ENCODE measurements around the gene ARGLU1.
A peak's percentile ranks its signal among the peaks of the same experiment; 100 is the strongest.

The ARGLU1 gene

GRCh38 chr13:106596275-106596937, 28.5 kb upstream of the ARGLU1 start:
- Mint-ChIP-seq H3K4me3 (no peak overlapping the region), H3K9me3 (no peaks in the 10 kb centered on the region), H3K4me1 (ENCODE audit: low read depth) (no peaks in the 10 kb centered on the region), H3K27me3 (ENCODE audit: low read depth) (peaks cover 13% of the 10 kb centered on the region), H3K27ac (no peak overlapping the region), H3K36me3 (ENCODE audit: low read depth) (no peaks in the 10 kb centered on the region)

GRCh38 chr13:106595625-106596024, 27.7 kb upstream of the ARGLU1 start:
- Mint-ChIP-seq H3K27ac (no peak overlapping the region), H3K4me1 (ENCODE audit: low read depth) (no peaks in the 10 kb centered on the region), H3K4me3 (no peak overlapping the region), H3K9me3 (no peaks in the 10 kb centered on the region), H3K27me3 (ENCODE audit: low read depth) (peaks cover 13% of the 10 kb centered on the region), H3K36me3 (ENCODE audit: low read depth) (no peaks in the 10 kb centered on the region)

GRCh38 chr13:106594980-106595379, 27.0 kb upstream of the ARGLU1 start:
- Mint-ChIP-seq H3K4me1 (ENCODE audit: low read depth) (no peaks in the 10 kb centered on the region), H3K27me3 (ENCODE audit: low read depth) (peaks cover 13% of the 10 kb centered on the region), H3K36me3 (ENCODE audit: low read depth) (no peaks in the 10 kb centered on the region), H3K4me3 (no peak overlapping the region), H3K27ac (no peak overlapping the region), H3K9me3 (no peaks in the 10 kb centered on the region)

GRCh38 chr13:106593132-106593531, 25.2 kb upstream of the ARGLU1 start:
- peaks cover 3% of the 10 kb centered on the region for H3K9me3 Mint-ChIP-seq
- H3K27me3 Mint-ChIP-seq (ENCODE audit: low read depth): peaks cover 13% of the 10 kb centered on the region
- H3K36me3 Mint-ChIP-seq (ENCODE audit: low read depth): no peaks in the 10 kb centered on the region
- H3K4me1 Mint-ChIP-seq (ENCODE audit: low read depth): no peaks in the 10 kb centered on the region
- no peak overlapping the region for H3K27ac Mint-ChIP-seq
- H3K4me3 Mint-ChIP-seq: no peak overlapping the region

- H3K27me3 Mint-ChIP-seq (ENCODE audit: low read depth): peaks cover 13% of the 10 kb centered on the region
- no peaks in the 10 kb centered on the region for H3K4me1 Mint-ChIP-seq (ENCODE audit: low read depth)
These were observed 23.4 kb upstream of the ARGLU1 start for GRCh38 chr13:106591299-106591698.

GRCh38 chr13:106589716-106590115, 21.8 kb upstream of the ARGLU1 start:
- peaks cover 2% of the 10 kb centered on the region for H3K36me3 Mint-ChIP-seq (ENCODE audit: low read depth)
- no peak overlapping the region for H3K4me3 Mint-ChIP-seq
- peaks cover 28% of the 10 kb centered on the region for H3K9me3 Mint-ChIP-seq
- no peaks in the 10 kb centered on the region for H3K4me1 Mint-ChIP-seq (ENCODE audit: low read depth)
- H3K27me3 Mint-ChIP-seq (ENCODE audit: low read depth): peaks cover 13% of the 10 kb centered on the region
- no peak overlapping the region for H3K27ac Mint-ChIP-seq

More at GRCh38 chr13:106591299-106591698, 23.4 kb upstream of the ARGLU1 start:
- Mint-ChIP-seq H3K27ac (no peak overlapping the region), H3K36me3 (ENCODE audit: low read depth) (no peaks in the 10 kb centered on the region), H3K4me3 (no peak overlapping the region), H3K9me3 (peaks cover 14% of the 10 kb centered on the region)

GRCh38 chr13:106588367-106588766, 20.4 kb upstream of the ARGLU1 start:
- Mint-ChIP-seq H3K27ac (no peak overlapping the region), H3K4me3 (no peak overlapping the region), H3K36me3 (ENCODE audit: low read depth) (peaks cover 2% of the 10 kb centered on the region), H3K27me3 (ENCODE audit: low read depth) (peaks cover 13% of the 10 kb centered on the region), H3K4me1 (ENCODE audit: low read depth) (no peaks in the 10 kb centered on the region), H3K9me3 (peaks cover 30% of the 10 kb centered on the region)

GRCh38 chr13:106587787-106588186, 19.9 kb upstream of the ARGLU1 start:
- no peaks in the 10 kb centered on the region for H3K4me1 Mint-ChIP-seq (ENCODE audit: low read depth)
- peaks cover 2% of the 10 kb centered on the region for H3K36me3 Mint-ChIP-seq (ENCODE audit: low read depth)
- H3K9me3 Mint-ChIP-seq: peaks cover 30% of the 10 kb centered on the region
- no peak overlapping the region for H3K4me3 Mint-ChIP-seq
- peaks cover 8% of the 10 kb centered on the region for H3K27me3 Mint-ChIP-seq (ENCODE audit: low read depth)
- H3K27ac Mint-ChIP-seq: no peak overlapping the region

GRCh38 chr13:106586648-106587166, 18.8 kb upstream of the ARGLU1 start:
- Mint-ChIP-seq H3K27ac (no peak overlapping the region), H3K4me1 (ENCODE audit: low read depth) (no peaks in the 10 kb centered on the region), H3K4me3 (no peak overlapping the region), H3K27me3 (ENCODE audit: low read depth) (peaks cover 2% of the 10 kb centered on the region), H3K36me3 (ENCODE audit: low read depth) (peaks cover 2% of the 10 kb centered on the region), H3K9me3 (peaks cover 30% of the 10 kb centered on the region)

- peaks cover 15% of the 10 kb centered on the region for H3K9me3 Mint-ChIP-seq
- no peak overlapping the region for H3K27ac Mint-ChIP-seq
- H3K27me3 Mint-ChIP-seq (ENCODE audit: low read depth): no peaks in the 10 kb centered on the region
- H3K4me3 Mint-ChIP-seq: no peak overlapping the region
- no peaks in the 10 kb centered on the region for H3K4me1 Mint-ChIP-seq (ENCODE audit: low read depth)
- H3K36me3 Mint-ChIP-seq (ENCODE audit: low read depth): peaks cover 2% of the 10 kb centered on the region
These were observed 13.3 kb upstream of the ARGLU1 start for GRCh38 chr13:106581225-106581624.

- H3K36me3 Mint-ChIP-seq (ENCODE audit: low read depth): peaks cover 2% of the 10 kb centered on the region
- H3K27ac Mint-ChIP-seq: no peak overlapping the region
- H3K4me3 Mint-ChIP-seq: no peak overlapping the region
- H3K27me3 Mint-ChIP-seq (ENCODE audit: low read depth): no peaks in the 10 kb centered on the region
- H3K4me1 Mint-ChIP-seq (ENCODE audit: low read depth): no peaks in the 10 kb centered on the region
- peaks cover 11% of the 10 kb centered on the region for H3K9me3 Mint-ChIP-seq
These were observed 8.0 kb upstream of the ARGLU1 start for GRCh38 chr13:106575896-106576295.

GRCh38 chr13:106573868-106574267, 5.9 kb upstream of the ARGLU1 start:
- Mint-ChIP-seq H3K4me3 (no peak overlapping the region), H3K27ac (no peak overlapping the region)

GRCh38 chr13:106573284-106573846, 5.4 kb upstream of the ARGLU1 start:
- peaks cover 7% of the 10 kb centered on the region for H3K4me1 Mint-ChIP-seq (ENCODE audit: low read depth)
- H3K27me3 Mint-ChIP-seq (ENCODE audit: low read depth): no peaks in the 10 kb centered on the region
- H3K4me3 Mint-ChIP-seq: no peak overlapping the region
- H3K9me3 Mint-ChIP-seq: peaks cover 11% of the 10 kb centered on the region
- H3K27ac Mint-ChIP-seq: no peak overlapping the region
- peaks cover 2% of the 10 kb centered on the region for H3K36me3 Mint-ChIP-seq (ENCODE audit: low read depth)

More at GRCh38 chr13:106573868-106574267, 5.9 kb upstream of the ARGLU1 start:
- Mint-ChIP-seq H3K27me3 (ENCODE audit: low read depth) (no peaks in the 10 kb centered on the region), H3K9me3 (peaks cover 11% of the 10 kb centered on the region), H3K4me1 (ENCODE audit: low read depth) (peaks cover 3% of the 10 kb centered on the region), H3K36me3 (ENCODE audit: low read depth) (peaks cover 2% of the 10 kb centered on the region)

- H3K4me1 Mint-ChIP-seq (ENCODE audit: low read depth): peaks cover 22% of the 10 kb centered on the region
- H3K9me3 Mint-ChIP-seq: peaks cover 11% of the 10 kb centered on the region
- peak overlapping the region; percentile 22 for H3K27ac Mint-ChIP-seq
- H3K36me3 Mint-ChIP-seq (ENCODE audit: low read depth): peaks cover 2% of the 10 kb centered on the region
- H3K4me3 Mint-ChIP-seq: no peak overlapping the region
- H3K27me3 Mint-ChIP-seq (ENCODE audit: low read depth): no peaks in the 10 kb centered on the region
These were observed 2.4 kb upstream of the ARGLU1 start for GRCh38 chr13:106570299-106570852.
